Hepatocyte (in vitro differentiated cells): Measurements from ENCODE around the gene CTSW.

Experiments
- EZH2 ChIP-seq: fragments of 200-600 bp; sonication (generic); IDR thresholded peaks from 2 replicates; pipeline ENCODE4 v1.6.1; 2016; ENCODE audit warnings: antibody characterized with exemption, mild to moderate bottlenecking, borderline replicate concordance
- EZH2phosphoT487 ChIP-seq: fragments of 200-600 bp; sonication (generic); IDR thresholded peaks from one replicate; pipeline ENCODE4 v1.6.1; 2018; ENCODE audit warnings: antibody characterized with exemption, mild to moderate bottlenecking, low read depth, moderate library complexity; ENCODE audit not compliant: unreplicated experiment, severe bottlenecking
- TF ChIP-seq, protein P1 (sequence below): fragments of 200-600 bp; sonication (generic); IDR thresholded peaks from 2 replicates; pipeline ENCODE4 v1.5.1; 2016; ENCODE audit warnings: antibody characterized with exemption, mild to moderate bottlenecking; ENCODE audit not compliant: poor library complexity

DNA sequence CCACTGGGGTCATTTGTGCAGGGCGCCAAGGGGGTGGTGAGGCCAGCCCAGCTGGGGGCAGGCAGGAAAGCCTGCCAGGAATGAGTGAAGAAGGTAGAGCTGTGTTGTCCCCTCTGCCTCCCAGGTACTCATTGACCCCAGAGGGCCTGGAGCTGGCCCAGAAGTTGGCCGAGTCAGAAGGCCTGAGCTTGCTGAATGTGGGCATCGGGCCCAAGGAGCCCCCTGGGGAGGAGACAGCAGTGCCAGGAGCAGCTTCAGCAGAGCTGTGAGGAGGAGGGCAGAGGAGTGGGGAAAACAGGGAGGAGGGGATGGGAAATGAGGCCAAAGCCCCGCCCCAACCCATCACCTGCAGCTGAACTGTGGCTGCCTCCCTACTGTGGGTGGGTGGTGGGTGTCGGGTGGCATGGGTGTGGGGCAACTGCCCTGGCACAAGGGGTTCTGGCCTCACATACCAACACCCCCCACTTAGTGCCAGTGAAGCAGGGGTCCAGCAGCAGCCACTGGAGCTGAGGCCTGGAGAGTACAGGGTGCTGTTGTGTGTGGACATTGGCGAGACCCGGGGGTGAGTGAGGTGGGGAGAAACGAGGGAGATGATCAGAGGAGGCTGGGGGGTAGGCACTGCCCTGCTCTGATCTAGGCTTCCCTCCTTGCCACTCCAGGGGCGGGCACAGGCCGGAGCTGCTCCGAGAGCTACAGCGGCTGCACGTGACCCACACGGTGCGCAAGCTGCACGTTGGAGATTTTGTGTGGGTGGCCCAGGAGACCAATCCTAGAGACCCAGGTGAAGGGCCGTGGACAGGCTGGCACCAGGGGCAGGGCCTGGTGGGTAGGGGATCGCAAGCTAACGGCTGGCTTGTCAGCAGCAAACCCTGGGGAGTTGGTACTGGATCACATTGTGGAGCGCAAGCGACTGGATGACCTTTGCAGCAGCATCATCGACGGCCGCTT is 16.4 kb upstream of the CTSW start:
- TF ChIP-seq, protein P1, sequence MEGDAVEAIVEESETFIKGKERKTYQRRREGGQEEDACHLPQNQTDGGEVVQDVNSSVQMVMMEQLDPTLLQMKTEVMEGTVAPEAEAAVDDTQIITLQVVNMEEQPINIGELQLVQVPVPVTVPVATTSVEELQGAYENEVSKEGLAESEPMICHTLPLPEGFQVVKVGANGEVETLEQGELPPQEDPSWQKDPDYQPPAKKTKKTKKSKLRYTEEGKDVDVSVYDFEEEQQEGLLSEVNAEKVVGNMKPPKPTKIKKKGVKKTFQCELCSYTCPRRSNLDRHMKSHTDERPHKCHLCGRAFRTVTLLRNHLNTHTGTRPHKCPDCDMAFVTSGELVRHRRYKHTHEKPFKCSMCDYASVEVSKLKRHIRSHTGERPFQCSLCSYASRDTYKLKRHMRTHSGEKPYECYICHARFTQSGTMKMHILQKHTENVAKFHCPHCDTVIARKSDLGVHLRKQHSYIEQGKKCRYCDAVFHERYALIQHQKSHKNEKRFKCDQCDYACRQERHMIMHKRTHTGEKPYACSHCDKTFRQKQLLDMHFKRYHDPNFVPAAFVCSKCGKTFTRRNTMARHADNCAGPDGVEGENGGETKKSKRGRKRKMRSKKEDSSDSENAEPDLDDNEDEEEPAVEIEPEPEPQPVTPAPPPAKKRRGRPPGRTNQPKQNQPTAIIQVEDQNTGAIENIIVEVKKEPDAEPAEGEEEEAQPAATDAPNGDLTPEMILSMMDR = no peak
- TF ChIP-seq EZH2phosphoT487 = no peak
- no peak for TF ChIP-seq EZH2
